Cardiac fibroblast (primary cell): ENCODE data around the gene KCNMB4.
A peak's percentile ranks its signal among the peaks of the same experiment; 100 is the strongest.

Experiments
- DNase-seq, 2 donors: peaks; one replicate each; pipeline versions ENCODE4 v3.0.0 to v3.0.0-alpha.2; 2010; ENCODE audit warnings: low read depth in 2 of 2
- H3K4me3 ChIP-seq, 2 donors: replicated peaks in 1 of 2; 1 replicate in 1 of 2; 2 replicates in 1 of 2; pipeline ENCODE4 v1.5.1; 2011; ENCODE audit warnings: low read depth in 2 of 2, low read length in 2 of 2, mild to moderate bottlenecking in 2 of 2, moderate library complexity in 1 of 2
- TF ChIP-seq, protein P1 (sequence below): IDR thresholded peaks from one replicate; pipeline ENCODE4 v1.5.1; 2011; ENCODE audit warnings: low read depth, mild to moderate bottlenecking, low read length, inconsistent platforms

KCNMB4 gene

GRCh38 chr12:70330158-70330557, 35.9 kb upstream of the KCNMB4 start:
- no peak overlapping the region for H3K4me3 ChIP-seq
- no peak for DNase-seq

DNA sequence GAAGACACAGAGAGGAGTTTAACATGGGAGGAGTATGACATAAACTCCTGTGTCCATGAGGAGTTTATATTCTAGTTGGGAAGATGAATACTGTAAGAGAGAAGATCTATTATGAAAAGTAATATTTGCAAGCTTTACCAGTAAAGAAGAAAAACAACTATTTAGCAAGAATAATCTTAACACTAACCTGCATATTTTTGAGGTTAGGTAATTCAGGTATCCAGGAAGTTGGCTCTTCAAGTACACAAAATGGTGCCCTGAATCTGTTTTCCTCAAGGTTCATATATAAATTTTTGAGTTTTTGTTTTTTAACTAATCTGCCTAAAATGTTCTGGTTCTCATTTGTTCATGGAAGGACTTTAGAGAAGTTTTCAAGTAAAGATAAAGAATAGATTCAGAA, 33.9 kb upstream of the KCNMB4 start:
- DNase-seq, result no peak
- no peak overlapping the region for H3K4me3 ChIP-seq
- TF ChIP-seq, protein P1, sequence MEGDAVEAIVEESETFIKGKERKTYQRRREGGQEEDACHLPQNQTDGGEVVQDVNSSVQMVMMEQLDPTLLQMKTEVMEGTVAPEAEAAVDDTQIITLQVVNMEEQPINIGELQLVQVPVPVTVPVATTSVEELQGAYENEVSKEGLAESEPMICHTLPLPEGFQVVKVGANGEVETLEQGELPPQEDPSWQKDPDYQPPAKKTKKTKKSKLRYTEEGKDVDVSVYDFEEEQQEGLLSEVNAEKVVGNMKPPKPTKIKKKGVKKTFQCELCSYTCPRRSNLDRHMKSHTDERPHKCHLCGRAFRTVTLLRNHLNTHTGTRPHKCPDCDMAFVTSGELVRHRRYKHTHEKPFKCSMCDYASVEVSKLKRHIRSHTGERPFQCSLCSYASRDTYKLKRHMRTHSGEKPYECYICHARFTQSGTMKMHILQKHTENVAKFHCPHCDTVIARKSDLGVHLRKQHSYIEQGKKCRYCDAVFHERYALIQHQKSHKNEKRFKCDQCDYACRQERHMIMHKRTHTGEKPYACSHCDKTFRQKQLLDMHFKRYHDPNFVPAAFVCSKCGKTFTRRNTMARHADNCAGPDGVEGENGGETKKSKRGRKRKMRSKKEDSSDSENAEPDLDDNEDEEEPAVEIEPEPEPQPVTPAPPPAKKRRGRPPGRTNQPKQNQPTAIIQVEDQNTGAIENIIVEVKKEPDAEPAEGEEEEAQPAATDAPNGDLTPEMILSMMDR, result no peak

More at GRCh38 chr12:70330158-70330557, 35.9 kb upstream of the KCNMB4 start:
- TF ChIP-seq, protein P1, result no peak

DNA sequence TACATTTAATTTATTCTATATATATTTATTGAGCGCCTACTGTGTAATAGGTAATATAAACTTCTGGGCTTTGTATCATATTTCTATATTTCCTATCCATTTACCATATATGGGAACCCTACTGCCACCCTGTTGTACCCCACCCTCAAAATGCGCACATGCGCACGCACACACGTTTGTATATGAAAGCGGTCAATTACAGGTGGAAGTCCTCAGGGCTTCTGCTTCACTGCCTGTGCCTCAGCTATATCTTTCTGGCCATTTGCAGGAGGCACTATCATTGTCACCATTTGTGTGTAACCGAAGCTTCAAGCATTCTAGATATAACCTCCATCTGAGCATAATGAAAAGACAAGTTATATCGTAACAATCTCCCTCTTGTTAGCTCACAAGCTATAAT, 31.3 kb upstream of the KCNMB4 start:
- no peak overlapping the region for H3K4me3 ChIP-seq
- TF ChIP-seq, protein P1, result no peak
- no peak for DNase-seq

DNA sequence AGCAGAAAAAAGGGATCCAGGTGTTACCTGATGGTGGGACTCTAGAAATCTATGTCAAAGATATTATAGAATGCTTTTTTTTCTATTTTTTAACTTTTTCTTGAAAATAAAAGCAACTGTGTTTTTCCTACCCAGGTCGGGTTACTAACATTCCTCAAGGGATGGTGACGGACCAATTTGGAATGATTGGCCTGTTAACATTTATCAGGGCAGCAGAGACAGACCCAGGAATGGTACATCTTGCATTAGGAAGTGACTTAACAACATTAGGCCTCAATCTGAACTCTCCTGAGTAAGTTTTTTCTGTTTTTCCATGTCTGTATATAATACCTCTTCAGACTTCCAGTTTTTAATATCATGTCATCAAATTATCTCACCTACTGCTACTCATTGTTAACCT, 27.6 kb upstream of the KCNMB4 start:
- DNase-seq, result peak in 1 of 2 donors; percentile 33
- H3K4me3 ChIP-seq, result no peak overlapping the region
- TF ChIP-seq, protein P1, result no peak

DNA sequence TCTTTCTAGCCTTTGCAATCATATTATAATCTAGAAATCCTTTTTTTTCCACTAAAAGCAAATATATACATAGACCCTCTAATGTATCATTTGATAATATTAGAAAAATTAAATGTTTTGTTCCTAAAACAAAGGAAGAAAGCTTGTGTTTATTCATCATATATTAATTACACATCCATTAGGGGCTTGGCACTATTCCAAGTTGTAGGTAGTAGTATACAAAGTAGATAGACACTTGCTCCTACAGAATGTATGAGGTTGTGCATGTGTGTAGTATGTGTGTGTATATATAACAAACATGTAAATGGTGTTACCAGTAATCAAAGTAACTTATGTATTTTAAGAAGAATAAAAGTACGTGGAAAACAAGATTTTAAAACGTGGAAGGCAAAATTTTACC, 15.0 kb upstream of the KCNMB4 start:
- TF ChIP-seq, protein P1, result no peak
- no peak for DNase-seq
- H3K4me3 ChIP-seq, result no peak overlapping the region

- TF ChIP-seq, protein P1, result no peak
- no peak for DNase-seq
- H3K4me3 ChIP-seq, result no peak overlapping the region
Measured at GRCh38 chr12:70353780-70354660, 12.1 kb upstream of the KCNMB4 start.

- DNase-seq, result peak; percentile 9 to 69
- H3K4me3 ChIP-seq, result no peak overlapping the region
- TF ChIP-seq, protein P1, result no peak
Measured at GRCh38 chr12:70354787-70355186, 11.3 kb upstream of the KCNMB4 start.
